ENCODE data around the gene PDHX. TPM values are rescaled to one million over a fixed set of nuclear protein-coding genes. Genes with fewer than 3 reads are reported as not detected.

PDHX gene
- total RNA-seq, 1 experiment from 2014 or later: 43.4 TPM

- ATAC-seq: no peak
- H3K4me3 Mint-ChIP-seq: no peak overlapping the region
- H3K27me3 Mint-ChIP-seq (ENCODE audit: low read depth): no peaks in the 10 kb centered on the region
- H3K27ac Mint-ChIP-seq: no peak overlapping the region
- TF ChIP-seq ATF6 (CRISPR knock-in tag; IDR thresholded peaks at IDR 0.05): no peak
- no peak for TF ChIP-seq JUN (CRISPR knock-in tag; IDR thresholded peaks at IDR 0.05)
- no peak for TF ChIP-seq NR2C2 (CRISPR knock-in tag; IDR thresholded peaks at IDR 0.05)
- TF ChIP-seq HMGXB4 (CRISPR knock-in tag; IDR thresholded peaks at IDR 0.05): no peak
- TF ChIP-seq MAX (CRISPR knock-in tag; IDR thresholded peaks at IDR 0.05): no peak
- no peak for TF ChIP-seq EMX1 (CRISPR knock-in tag; IDR thresholded peaks at IDR 0.05)
- TF ChIP-seq SMAD4 (CRISPR knock-in tag; IDR thresholded peaks at IDR 0.05): no peak
- no peak for TF ChIP-seq ZNF317 (CRISPR knock-in tag; IDR thresholded peaks at IDR 0.05; ENCODE audit: borderline replicate concordance, low read depth)
- no peak for TF ChIP-seq GABPB1 (CRISPR knock-in tag; IDR thresholded peaks at IDR 0.05)
- no peaks in the 10 kb centered on the region for H3K4me1 Mint-ChIP-seq
- ChIA-PET POLR2A (no interaction called here), CTCF (no interaction called here)
- DNase-seq (ENCODE audit: low spot score): no peak
- H3K36me3 Mint-ChIP-seq: peaks cover 8% of the 10 kb centered on the region
- H3K9me3 Mint-ChIP-seq: peaks cover 8% of the 10 kb centered on the region
Observed at GRCh38 chr11:34891611-34892010, 24.8 kb upstream of the PDHX start.

GRCh38 chr11:34893416-34893815 lies 23.0 kb upstream of the PDHX start:
- H3K4me1 Mint-ChIP-seq: no peaks in the 10 kb centered on the region
- no peak overlapping the region for H3K4me3 Mint-ChIP-seq
- H3K27ac Mint-ChIP-seq: no peak overlapping the region
- POLR2A ChIA-PET: no interaction called here
- CTCF ChIA-PET: interaction anchor here (0.6 kb wide), 1 partner anchor 526 kb away, joined by 5 read pairs; no protein-coding TSS in a partner anchor
- peaks cover 3% of the 10 kb centered on the region; the same call in 1 of the 2 replicates for H3K27me3 Mint-ChIP-seq (ENCODE audit: low read depth)
- H3K36me3 Mint-ChIP-seq: peaks cover 23% of the 10 kb centered on the region
- H3K9me3 Mint-ChIP-seq: peaks cover 20% of the 10 kb centered on the region
- DNase-seq (ENCODE audit: low spot score): no peak
- no peak for ATAC-seq
- TF ChIP-seq ZNF396 (CRISPR knock-in tag; IDR thresholded peaks at IDR 0.05; ENCODE audit: borderline replicate concordance) (no peak), PRDM15 (CRISPR knock-in tag; IDR thresholded peaks at IDR 0.05) (no peak), NR2C2 (CRISPR knock-in tag; IDR thresholded peaks at IDR 0.05) (no peak), MYBL2 (CRISPR knock-in tag; IDR thresholded peaks at IDR 0.05) (no peak), GRHL2 (CRISPR knock-in tag; IDR thresholded peaks at IDR 0.05; ENCODE audit: insufficient replicate concordance, severe bottlenecking) (no peak), ZNF281 (CRISPR knock-in tag; IDR thresholded peaks at IDR 0.05) (no peak), ETV6 (CRISPR knock-in tag; IDR thresholded peaks at IDR 0.05) (no peak), CBFB (CRISPR knock-in tag; IDR thresholded peaks at IDR 0.05; ENCODE audit: low read depth) (no peak), ESRRA (CRISPR knock-in tag; IDR thresholded peaks at IDR 0.05; ENCODE audit: borderline replicate concordance) (no peak), GABPB1 (CRISPR knock-in tag; IDR thresholded peaks at IDR 0.05) (no peak), RORB (CRISPR knock-in tag; IDR thresholded peaks at IDR 0.05) (no peak), NR3C1 (CRISPR knock-in tag; conservative IDR thresholded peaks at IDR 0.05; ENCODE audit: low read depth) (no peak), AR (CRISPR knock-in tag; IDR thresholded peaks at IDR 0.05) (no peak), ATF1 (CRISPR knock-in tag; IDR thresholded peaks at IDR 0.05) (no peak), USF1 (CRISPR knock-in tag; IDR thresholded peaks at IDR 0.05) (no peak)
